Measurements from ENCODE around the gene RIN3.

GRCh38 chr14:92539419-92539818 is 25.8 kb downstream of the RIN3 start:
- TF ChIP-seq CTCF (IDR thresholded peaks at IDR 0.05) = no peak
- TF ChIP-seq POLR2A (IDR thresholded peaks at IDR 0.05) = no peak

All from adrenal gland (tissue), 5 donors.